ENCODE measurements around the gene COX5A.

COX5A gene

GRCh38 chr15:74964794-74965193 is 26.9 kb upstream of the COX5A start:
- Histone ChIP-seq H3K4me3 (peak overlapping the region; percentile 17; the same call in 1 of the 2 replicates), H3K36me3 (ENCODE audit: insufficient read depth, low read length) (no peaks in the 10 kb centered on the region), H3K27ac (peak overlapping the region; percentile 86), H3K9ac (ENCODE audit: insufficient read length) (peak overlapping the region; percentile 23), H3K9me3 (ENCODE audit: low read depth, low read length) (no peaks in the 10 kb centered on the region)
- DNase-seq (ENCODE audit: low read depth, low spot score): no peak
- TF ChIP-seq EZH2 (IDR thresholded peaks at IDR 0.05): no peak
- TF ChIP-seq POLR2AphosphoS5 (IDR thresholded peaks at IDR 0.05; ENCODE audit: borderline replicate concordance, low read depth, low read length): peak; percentile 48; the same call in 1 of the 2 replicates
- TF ChIP-seq FOXP2 (optimal IDR thresholded peaks at IDR 0.05; ENCODE audit: control extremely low read depth, extremely low read length, insufficient read depth): no peak

DNA sequence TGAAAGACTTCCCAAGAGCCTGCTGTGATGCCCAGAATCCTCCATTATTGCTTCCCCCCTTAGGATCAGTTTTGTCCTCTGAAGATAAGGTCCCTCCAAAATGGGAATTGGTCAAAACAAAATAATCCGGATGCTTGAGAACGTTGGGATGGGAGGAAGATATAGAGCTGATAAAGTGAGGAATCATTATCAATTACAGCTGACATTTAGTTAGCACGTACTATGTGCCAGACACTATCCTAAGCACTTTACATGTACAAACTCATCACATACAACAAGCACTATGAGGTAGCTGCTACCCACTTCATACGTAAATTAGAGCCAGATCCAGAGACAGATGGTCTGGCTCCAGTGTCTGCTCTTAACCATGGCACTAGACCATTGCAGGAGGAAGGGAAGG is 25.3 kb upstream of the COX5A start:
- Histone ChIP-seq H3K27ac (no peak overlapping the region), H3K4me3 (no peak overlapping the region), H3K9me3 (ENCODE audit: low read depth, low read length) (no peaks in the 10 kb centered on the region), H3K36me3 (ENCODE audit: insufficient read depth, low read length) (no peaks in the 10 kb centered on the region), H3K9ac (ENCODE audit: insufficient read length) (no peak overlapping the region)
- no peak for DNase-seq (ENCODE audit: low read depth, low spot score)
- TF ChIP-seq FOXP2 (optimal IDR thresholded peaks at IDR 0.05; ENCODE audit: control extremely low read depth, extremely low read length, insufficient read depth): no peak
- TF ChIP-seq EZH2 (IDR thresholded peaks at IDR 0.05): no peak
- no peak for TF ChIP-seq POLR2AphosphoS5 (IDR thresholded peaks at IDR 0.05; ENCODE audit: borderline replicate concordance, low read depth, low read length)

- no peak overlapping the region for H3K9ac ChIP-seq (ENCODE audit: insufficient read length)
- no peak overlapping the region for H3K4me3 ChIP-seq
- no peaks in the 10 kb centered on the region for H3K9me3 ChIP-seq (ENCODE audit: low read depth, low read length)
- DNase-seq (ENCODE audit: low read depth, low spot score): no peak
- TF ChIP-seq EZH2 (IDR thresholded peaks at IDR 0.05) (no peak), FOXP2 (optimal IDR thresholded peaks at IDR 0.05; ENCODE audit: control extremely low read depth, extremely low read length, insufficient read depth) (no peak), POLR2AphosphoS5 (IDR thresholded peaks at IDR 0.05; ENCODE audit: borderline replicate concordance, low read depth, low read length) (no peak)
- peak overlapping the region; percentile 88; the same call in 1 of the 2 replicates for H3K27ac ChIP-seq
- H3K36me3 ChIP-seq (ENCODE audit: insufficient read depth, low read length): no peaks in the 10 kb centered on the region
These were observed 24.8 kb upstream of the COX5A start for GRCh38 chr15:74962671-74963070.

- TF ChIP-seq POLR2AphosphoS5 (IDR thresholded peaks at IDR 0.05; ENCODE audit: borderline replicate concordance, low read depth, low read length) (no peak), FOXP2 (optimal IDR thresholded peaks at IDR 0.05; ENCODE audit: control extremely low read depth, extremely low read length, insufficient read depth) (no peak), EZH2 (IDR thresholded peaks at IDR 0.05) (no peak)
- Histone ChIP-seq H3K36me3 (ENCODE audit: insufficient read depth, low read length) (no peaks in the 10 kb centered on the region), H3K9me3 (ENCODE audit: low read depth, low read length) (no peaks in the 10 kb centered on the region)
These were observed 24.3 kb upstream of the COX5A start for GRCh38 chr15:74962219-74962618.

GRCh38 chr15:74961616-74962015 is 23.7 kb upstream of the COX5A start:
- H3K4me3 ChIP-seq: no peak overlapping the region
- no peaks in the 10 kb centered on the region for H3K36me3 ChIP-seq (ENCODE audit: insufficient read depth, low read length)
- no peak overlapping the region for H3K9ac ChIP-seq (ENCODE audit: insufficient read length)
- DNase-seq (ENCODE audit: low read depth, low spot score): no peak
- TF ChIP-seq EZH2 (IDR thresholded peaks at IDR 0.05): no peak
- no peak for TF ChIP-seq POLR2AphosphoS5 (IDR thresholded peaks at IDR 0.05; ENCODE audit: borderline replicate concordance, low read depth, low read length)
- no peak for TF ChIP-seq FOXP2 (optimal IDR thresholded peaks at IDR 0.05; ENCODE audit: control extremely low read depth, extremely low read length, insufficient read depth)
- H3K9me3 ChIP-seq (ENCODE audit: low read depth, low read length): no peaks in the 10 kb centered on the region
- H3K27ac ChIP-seq: peak overlapping the region; percentile 88

More at GRCh38 chr15:74962219-74962618, 24.3 kb upstream of the COX5A start:
- no peak for DNase-seq (ENCODE audit: low read depth, low spot score)
- Histone ChIP-seq H3K9ac (ENCODE audit: insufficient read length) (no peak overlapping the region), H3K27ac (peak overlapping the region; percentile 88; the same call in 1 of the 2 replicates), H3K4me3 (no peak overlapping the region)

DNA sequence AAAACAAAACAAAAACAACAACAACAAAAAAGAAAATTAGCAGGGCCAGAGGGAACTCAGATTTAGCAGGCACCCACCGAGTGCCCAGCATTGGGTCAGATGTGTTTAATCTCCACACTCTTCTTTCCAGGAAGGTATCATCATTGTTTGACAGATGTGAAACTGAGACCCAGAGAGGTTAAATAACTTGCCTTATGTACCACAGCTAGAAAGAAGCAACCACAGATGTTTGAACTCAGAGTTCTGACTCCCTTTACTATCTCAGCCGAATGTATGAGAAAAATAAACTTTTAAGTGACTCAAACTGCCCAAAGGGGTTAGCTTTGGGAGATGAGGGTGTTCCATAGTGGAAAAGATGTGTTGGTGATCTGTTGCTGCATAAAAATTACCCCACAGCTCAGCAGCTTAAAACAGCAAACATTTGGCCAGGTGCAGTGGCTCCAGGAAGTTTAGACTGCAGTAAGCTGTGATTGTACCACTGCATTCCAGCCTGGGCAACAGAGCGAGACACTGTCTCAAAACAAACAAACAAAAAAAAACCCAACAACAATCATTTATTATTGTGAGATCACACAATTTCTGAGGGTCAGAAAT is 23.2 kb upstream of the COX5A start:
- no peak for DNase-seq (ENCODE audit: low read depth, low spot score)
- peak overlapping the region; percentile 88 for H3K27ac ChIP-seq

DNA sequence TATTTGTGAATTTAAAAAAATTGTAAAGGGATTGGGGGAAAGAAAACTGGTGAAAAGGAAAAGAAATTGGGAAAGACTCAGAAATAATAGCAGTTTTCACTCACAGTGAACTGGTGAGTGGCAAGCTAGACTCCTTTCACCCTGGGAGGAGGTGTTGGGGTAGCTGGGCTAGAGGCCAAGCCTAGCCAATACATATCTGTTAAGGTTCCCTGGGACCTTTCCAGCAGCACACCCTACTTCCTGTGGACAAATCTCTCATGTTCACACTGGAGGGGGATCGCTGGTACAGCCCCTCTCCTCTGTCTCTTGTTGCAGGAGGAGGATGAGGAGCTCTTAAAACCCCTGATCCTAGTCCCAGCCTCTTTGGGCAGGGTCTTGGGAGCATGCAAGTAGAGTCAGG is 22.4 kb upstream of the COX5A start:
- Histone ChIP-seq H3K27ac (peak overlapping the region; percentile 90), H3K4me3 (no peak overlapping the region), H3K36me3 (ENCODE audit: insufficient read depth, low read length) (no peaks in the 10 kb centered on the region), H3K9me3 (ENCODE audit: low read depth, low read length) (no peaks in the 10 kb centered on the region), H3K9ac (ENCODE audit: insufficient read length) (no peak overlapping the region)
- DNase-seq (ENCODE audit: low read depth, low spot score): no peak
- no peak for TF ChIP-seq POLR2AphosphoS5 (IDR thresholded peaks at IDR 0.05; ENCODE audit: borderline replicate concordance, low read depth, low read length)
- no peak for TF ChIP-seq EZH2 (IDR thresholded peaks at IDR 0.05)
- no peak for TF ChIP-seq FOXP2 (optimal IDR thresholded peaks at IDR 0.05; ENCODE audit: control extremely low read depth, extremely low read length, insufficient read depth)

More for the DNA sequence above, 23.2 kb upstream of the COX5A start:
- H3K4me3 ChIP-seq: peak overlapping the region; percentile 20; the same call in 1 of the 2 replicates
- peak overlapping the region; percentile 11 for H3K9ac ChIP-seq (ENCODE audit: insufficient read length)
- TF ChIP-seq POLR2AphosphoS5 (IDR thresholded peaks at IDR 0.05; ENCODE audit: borderline replicate concordance, low read depth, low read length): no peak
- TF ChIP-seq FOXP2 (optimal IDR thresholded peaks at IDR 0.05; ENCODE audit: control extremely low read depth, extremely low read length, insufficient read depth): no peak
- no peak for TF ChIP-seq EZH2 (IDR thresholded peaks at IDR 0.05)
- no peaks in the 10 kb centered on the region for H3K9me3 ChIP-seq (ENCODE audit: low read depth, low read length)
- H3K36me3 ChIP-seq (ENCODE audit: insufficient read depth, low read length): no peaks in the 10 kb centered on the region

- Histone ChIP-seq H3K36me3 (ENCODE audit: insufficient read depth, low read length) (no peaks in the 10 kb centered on the region), H3K27ac (peak overlapping the region; percentile 90), H3K4me3 (peak overlapping the region; percentile 85), H3K9me3 (ENCODE audit: low read depth, low read length) (no peaks in the 10 kb centered on the region), H3K9ac (ENCODE audit: insufficient read length) (no peak overlapping the region)
- DNase-seq (ENCODE audit: low read depth, low spot score): no peak
- TF ChIP-seq EZH2 (IDR thresholded peaks at IDR 0.05): no peak
- no peak for TF ChIP-seq POLR2AphosphoS5 (IDR thresholded peaks at IDR 0.05; ENCODE audit: borderline replicate concordance, low read depth, low read length)
- no peak for TF ChIP-seq FOXP2 (optimal IDR thresholded peaks at IDR 0.05; ENCODE audit: control extremely low read depth, extremely low read length, insufficient read depth)
These were observed 21.7 kb upstream of the COX5A start for GRCh38 chr15:74959586-74959939.

Measured in SK-N-MC (cell line).